Measurements from ENCODE around the gene XKR8. TPM values are rescaled to one million over a fixed set of nuclear protein-coding genes. Genes with fewer than 3 reads are reported as not detected.
A peak's percentile ranks its signal among the peaks of the same experiment; 100 is the strongest.

Gene XKR8
- total and polyA plus RNA-seq, 9 of the 15 experiments (the other 6 are each of a cell fraction or from before 2014, with no cell fraction given): 0.45 to 2.8 (median 1.7) TPM

DNA sequence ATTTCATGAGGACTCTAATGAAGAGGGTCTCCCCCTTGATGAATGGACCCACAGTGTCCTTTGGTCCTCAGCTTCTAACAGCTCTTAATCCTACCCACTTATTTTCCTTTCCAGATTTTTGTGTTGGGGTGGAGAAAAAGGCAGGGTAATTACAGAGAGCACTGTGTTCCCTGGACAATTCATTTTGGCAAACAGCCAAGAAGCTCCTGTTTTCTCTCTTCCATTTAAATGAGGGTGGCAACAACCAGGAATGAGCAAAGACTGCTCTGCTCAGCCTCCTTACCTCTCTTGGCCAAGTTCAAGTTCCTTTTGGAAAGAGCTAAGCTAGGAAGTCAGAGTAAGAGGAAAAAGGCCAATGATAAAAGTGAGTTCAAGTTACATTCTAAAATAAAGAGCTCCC lies 11.9 kb downstream of the XKR8 start (continued):
- no peak for TF ChIP-seq THRAP3 (IDR thresholded peaks at IDR 0.05; ENCODE audit: borderline replicate concordance)
- TF ChIP-seq NFATC3 (IDR thresholded peaks at IDR 0.05): no peak
- no peak for TF ChIP-seq ZNF436 (CRISPR knock-in tag; IDR thresholded peaks at IDR 0.05)
- TF ChIP-seq TGIF2 (CRISPR knock-in tag; IDR thresholded peaks at IDR 0.05): no peak
- peak; percentile 89 for TF ChIP-seq NFIX (CRISPR knock-in tag; IDR thresholded peaks at IDR 0.05; ENCODE audit: low read depth)

DNA sequence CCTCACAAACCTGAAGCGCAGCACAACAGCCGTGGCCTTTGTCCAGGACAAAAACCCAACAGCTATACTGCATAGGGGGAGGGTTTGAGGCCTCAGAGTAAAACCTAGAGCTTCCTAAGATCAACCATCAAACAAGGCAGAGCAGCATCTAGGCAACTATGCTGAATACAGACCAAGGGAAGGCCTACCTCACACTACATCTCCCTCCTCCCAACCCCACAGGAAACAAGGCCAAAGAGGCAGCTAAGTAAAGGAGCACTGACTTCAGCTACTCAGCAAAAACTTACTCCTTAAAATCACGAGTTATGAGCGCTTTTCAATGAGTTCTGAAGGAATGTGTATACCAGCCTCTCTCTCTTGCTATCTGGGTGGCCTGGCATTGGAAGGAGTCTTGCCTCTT lies 12.4 kb downstream of the XKR8 start:
- POLR2A ChIA-PET: interaction anchor here (0.6 to 2.5 kb wide), 10 partner anchors 8 to 1285 kb away, joined by 3 to 13 read pairs (median 4); partner anchors contain the start of genes TAF12 and XKR8

More for the DNA sequence above, 12.4 kb downstream of the XKR8 start:
- no peaks in the 10 kb centered on the region for H3K9me1 ChIP-seq (ENCODE audit: control insufficient read depth, insufficient read depth, low read length)
- no peaks in the 10 kb centered on the region for H3K27me3 ChIP-seq (ENCODE audit: control insufficient read depth in 2 of 2, insufficient read depth in 2 of 2, low read length in 2 of 2)
- in situ Hi-C loops (cut with MboI) (no loop called here), intact Hi-C loops (cut with micrococcal nuclease) (no loop called here)
- CTCF ChIA-PET (ENCODE audit: low intra/inter-chr PET ratio): no interaction called here
- no peak for DNase-seq (ENCODE audit: extremely low read depth in 1 of 4, low spot score in 3 of 4)
- H3K9me3 ChIP-seq (replicated peaks; ENCODE audit: control insufficient read depth, insufficient read depth, low read depth, low read length): no peaks in the 10 kb centered on the region
- TF ChIP-seq ZNF316 (IDR thresholded peaks at IDR 0.05) (0 out of 2 replicates have a peak, but pooled peaks have one; percentile 22), MCM3 (IDR thresholded peaks at IDR 0.05) (no peak)
- no peaks in the 10 kb centered on the region for H3K79me2 ChIP-seq (ENCODE audit: control insufficient read depth, insufficient read depth, low read length)
- H2AFZ ChIP-seq (ENCODE audit: low read depth, low read length): no peak overlapping the region
- WGBS (ENCODE audit: insufficient coverage, low coverage, missing lambda C conversion rate): 96% methylated on average over 4 of the region's 4 CpGs
- H3K4me3 ChIP-seq: no peak overlapping the region
- no peaks in the 10 kb centered on the region for H4K20me1 ChIP-seq (replicated peaks; ENCODE audit: control insufficient read depth, insufficient read depth, low read length)
- H3K9ac ChIP-seq (ENCODE audit: insufficient read depth in 1 of 2, low read depth in 2 of 2, low read length in 2 of 2): no peak overlapping the region
- H3K4me2 ChIP-seq (ENCODE audit: insufficient read depth, low read length): no peak overlapping the region
- FAIRE-seq: no peak
- no peak overlapping the region for H3K27ac ChIP-seq (ENCODE audit: extremely low read depth, low read depth, low read length)
- no TSS peak for BruUV-seq (replicated peaks)
- H3K4me1 ChIP-seq (replicated peaks in 1 of 2; ENCODE audit: control insufficient read depth in 2 of 2, insufficient read depth in 2 of 2, low read length in 2 of 2): no peaks in the 10 kb centered on the region
- peaks cover 69% of the 10 kb centered on the region for H3K36me3 ChIP-seq (ENCODE audit: control insufficient read depth, insufficient read depth, low read length)
- ATAC-seq: no peak
